ENCODE data around the gene GHRHR. TPM values are rescaled to one million over a fixed set of nuclear protein-coding genes. Genes with fewer than 3 reads are reported as not detected.

Gene GHRHR
- total RNA-seq, 4 donors from 2014 or later = not detected

DNA sequence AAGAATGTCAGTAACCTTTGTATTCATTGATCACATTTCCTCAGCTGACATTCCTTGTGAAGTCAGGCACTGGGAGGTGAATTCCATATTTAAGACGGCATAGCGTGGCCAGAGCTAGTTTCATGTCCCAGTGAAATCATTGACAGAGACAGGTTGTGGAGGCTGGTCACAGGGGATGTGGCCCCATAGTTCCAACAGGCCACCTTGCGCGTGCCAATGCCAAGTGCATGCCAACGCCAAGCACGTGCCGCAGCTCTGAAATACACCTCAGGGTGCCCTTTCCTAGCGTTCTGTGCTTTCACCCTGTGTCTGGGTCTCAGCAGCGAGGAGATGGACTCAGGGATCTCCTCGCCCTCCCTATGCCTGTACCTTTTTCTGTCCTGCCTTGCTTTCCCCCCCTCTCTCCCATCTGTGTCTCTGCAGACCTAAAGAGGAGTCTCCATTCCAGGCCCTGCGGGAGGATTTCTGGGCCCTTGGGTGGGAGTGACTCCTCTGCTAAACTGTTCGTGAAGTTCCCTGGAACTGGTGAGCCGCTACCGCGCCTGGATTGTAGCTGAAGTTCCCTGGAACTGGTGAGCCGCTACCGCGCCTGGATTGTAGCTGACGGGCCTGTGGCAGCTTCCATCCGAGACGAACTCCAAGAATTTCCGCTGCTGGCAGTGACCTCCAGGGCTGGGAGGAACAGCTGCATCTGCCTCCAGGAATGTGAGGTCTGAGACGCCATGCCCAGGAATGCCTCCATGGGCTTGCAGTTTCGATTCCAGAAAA is 32.4 kb upstream of the GHRHR start:
- TF ChIP-seq, protein P1, sequence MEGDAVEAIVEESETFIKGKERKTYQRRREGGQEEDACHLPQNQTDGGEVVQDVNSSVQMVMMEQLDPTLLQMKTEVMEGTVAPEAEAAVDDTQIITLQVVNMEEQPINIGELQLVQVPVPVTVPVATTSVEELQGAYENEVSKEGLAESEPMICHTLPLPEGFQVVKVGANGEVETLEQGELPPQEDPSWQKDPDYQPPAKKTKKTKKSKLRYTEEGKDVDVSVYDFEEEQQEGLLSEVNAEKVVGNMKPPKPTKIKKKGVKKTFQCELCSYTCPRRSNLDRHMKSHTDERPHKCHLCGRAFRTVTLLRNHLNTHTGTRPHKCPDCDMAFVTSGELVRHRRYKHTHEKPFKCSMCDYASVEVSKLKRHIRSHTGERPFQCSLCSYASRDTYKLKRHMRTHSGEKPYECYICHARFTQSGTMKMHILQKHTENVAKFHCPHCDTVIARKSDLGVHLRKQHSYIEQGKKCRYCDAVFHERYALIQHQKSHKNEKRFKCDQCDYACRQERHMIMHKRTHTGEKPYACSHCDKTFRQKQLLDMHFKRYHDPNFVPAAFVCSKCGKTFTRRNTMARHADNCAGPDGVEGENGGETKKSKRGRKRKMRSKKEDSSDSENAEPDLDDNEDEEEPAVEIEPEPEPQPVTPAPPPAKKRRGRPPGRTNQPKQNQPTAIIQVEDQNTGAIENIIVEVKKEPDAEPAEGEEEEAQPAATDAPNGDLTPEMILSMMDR (IDR thresholded peaks at IDR 0.05) = no peak
- no peak for TF ChIP-seq POLR2A (IDR thresholded peaks at IDR 0.05)
- H3K4me3 ChIP-seq = no peak overlapping the region
- no peak overlapping the region for H3K27ac ChIP-seq
- H3K4me1 ChIP-seq = no peaks in the 10 kb centered on the region
- H3K27me3 ChIP-seq = no peaks in the 10 kb centered on the region
- intact Hi-C loops (cut with DNase I; ENCODE audit: low total_unique reads) = no loop called here
- DNase-seq = peak in 1 of 2 donors; percentile 11
- H3K36me3 ChIP-seq = no peaks in the 10 kb centered on the region
- H3K9me3 ChIP-seq = no peaks in the 10 kb centered on the region

DNA sequence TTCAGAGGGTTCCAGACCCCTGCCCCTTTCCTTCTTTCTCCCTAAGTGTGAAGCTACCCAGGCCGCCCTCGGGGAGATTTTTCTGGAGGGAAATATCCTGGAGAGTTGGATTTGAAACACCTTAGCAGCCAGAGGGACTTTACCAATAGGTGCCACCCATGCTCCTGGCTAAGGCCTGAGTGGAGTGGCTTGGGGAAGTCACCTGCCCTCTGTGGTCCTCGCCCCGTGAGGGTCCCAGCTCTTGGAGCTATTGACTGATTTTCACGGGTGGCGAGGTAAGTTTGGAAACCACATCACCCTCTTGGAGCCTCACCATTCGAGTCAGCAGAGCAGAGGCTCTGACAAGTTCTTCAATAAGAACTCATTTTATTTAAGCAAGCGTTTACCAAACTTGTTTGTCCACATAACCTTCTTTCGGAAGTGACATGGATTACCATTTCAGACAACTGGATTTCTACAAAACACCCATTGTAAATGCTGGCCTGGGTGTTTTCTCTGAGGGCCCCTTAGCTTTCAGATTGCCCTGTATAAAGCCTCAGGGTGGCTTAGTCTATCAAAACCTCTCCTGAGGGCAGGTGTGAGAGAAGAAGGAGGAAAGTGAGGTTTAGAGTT is 31.7 kb upstream of the GHRHR start:
- intact Hi-C loops (cut with DNase I; ENCODE audit: low total_unique reads) = no loop called here
- H3K27ac ChIP-seq = no peak overlapping the region
- no peak for DNase-seq

DNA sequence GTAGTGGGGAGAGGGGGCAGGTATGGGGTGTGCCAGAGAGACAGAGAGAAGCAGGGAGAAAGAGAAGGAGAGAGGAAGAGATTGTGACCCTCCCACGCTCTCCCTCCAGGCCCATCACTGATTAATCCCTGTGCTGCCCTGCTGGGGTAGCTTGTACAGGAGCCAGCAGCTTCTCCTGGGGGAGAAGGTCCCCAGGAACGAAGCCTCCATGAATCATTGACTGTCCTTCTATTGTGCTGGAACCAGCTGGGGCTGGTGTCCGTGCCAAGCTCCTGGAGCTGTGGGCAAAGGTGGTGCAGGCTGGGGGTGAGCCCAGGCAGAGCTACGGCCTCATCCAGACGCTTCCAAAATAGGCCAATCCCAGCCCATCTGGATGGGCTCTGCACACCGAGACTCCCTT is 31.2 kb upstream of the GHRHR start:
- intact Hi-C loops (cut with DNase I; ENCODE audit: low total_unique reads) = no loop called here
- no peak for DNase-seq
- Histone ChIP-seq H3K27me3 (no peaks in the 10 kb centered on the region), H3K4me1 (no peaks in the 10 kb centered on the region), H3K4me3 (no peak overlapping the region), H3K27ac (no peak overlapping the region), H3K36me3 (no peaks in the 10 kb centered on the region), H3K9me3 (no peaks in the 10 kb centered on the region)
- no peak for TF ChIP-seq POLR2A (IDR thresholded peaks at IDR 0.05)
- TF ChIP-seq, protein P1 (IDR thresholded peaks at IDR 0.05) = no peak

More for the DNA sequence above, 31.7 kb upstream of the GHRHR start:
- Histone ChIP-seq H3K27me3 (no peaks in the 10 kb centered on the region), H3K9me3 (no peaks in the 10 kb centered on the region), H3K36me3 (no peaks in the 10 kb centered on the region), H3K4me3 (no peak overlapping the region), H3K4me1 (no peaks in the 10 kb centered on the region)
- TF ChIP-seq POLR2A (IDR thresholded peaks at IDR 0.05) = no peak
- TF ChIP-seq, protein P1 (IDR thresholded peaks at IDR 0.05) = no peak

DNA sequence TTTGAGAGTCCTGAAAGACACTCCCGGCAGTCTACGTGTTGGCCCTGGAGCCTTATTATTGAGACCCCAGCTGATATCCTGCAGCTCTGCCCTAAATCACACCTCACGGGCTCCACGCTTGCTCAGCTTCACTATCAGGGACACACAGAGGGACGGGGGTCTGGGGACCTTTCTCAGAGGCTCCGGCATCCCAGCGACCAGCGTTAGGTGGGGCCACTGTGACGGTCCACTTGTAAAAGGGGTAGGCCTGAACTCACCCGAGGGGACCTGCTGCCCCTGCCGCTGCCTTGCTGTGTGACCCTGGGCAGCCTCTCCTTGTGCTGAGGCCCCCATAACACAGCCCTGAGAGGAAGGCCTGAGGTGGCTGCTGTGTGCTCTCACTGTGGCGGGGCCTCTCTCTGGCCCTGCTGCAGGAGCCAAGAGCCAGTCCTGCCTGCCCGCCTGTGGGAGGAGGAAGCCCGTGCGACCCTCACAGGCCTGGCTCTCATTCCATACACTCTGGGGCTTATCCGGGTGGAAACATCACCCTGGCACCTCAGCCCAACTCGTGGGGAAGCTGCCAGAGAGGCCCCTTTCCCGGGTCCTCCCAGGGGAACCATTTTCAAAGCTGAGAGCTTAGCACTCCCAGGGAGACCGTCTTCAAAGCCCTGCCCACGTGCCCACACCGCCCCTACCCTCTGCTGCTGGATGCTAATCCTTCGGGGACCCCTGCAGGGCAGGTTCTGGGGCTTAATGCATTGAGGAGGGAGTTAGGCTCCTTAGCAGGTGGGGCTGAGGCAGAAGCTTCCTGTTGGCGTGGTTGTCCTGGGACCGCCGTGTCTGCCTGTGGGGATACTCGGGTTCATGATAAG is 30.4 kb upstream of the GHRHR start:
- Histone ChIP-seq H3K9me3 (no peaks in the 10 kb centered on the region), H3K27me3 (no peaks in the 10 kb centered on the region), H3K4me1 (no peaks in the 10 kb centered on the region), H3K27ac (no peak overlapping the region), H3K4me3 (no peak overlapping the region), H3K36me3 (no peaks in the 10 kb centered on the region)
- TF ChIP-seq POLR2A (IDR thresholded peaks at IDR 0.05) = no peak
- TF ChIP-seq, protein P1 (IDR thresholded peaks at IDR 0.05) = no peak
- intact Hi-C loops (cut with DNase I; ENCODE audit: low total_unique reads) = no loop called here
- peak in 1 of 2 donors; percentile 9 for DNase-seq

Data from uterus (tissue), 4 donors.